WTC11 (cell line): Measurements from ENCODE around the gene ARHGAP10. TPM values are rescaled to one million over a fixed set of nuclear protein-coding genes. Genes with fewer than 3 reads are reported as not detected.

ENCODE experiments used
- ATAC-seq: fragments of 200-7000 bp; cut with Tn5 transposase; 2 replicates; pipeline ENCODE4 v1.10.0; 2021; ENCODE audit warnings: mild to moderate bottlenecking, moderate library complexity
- CTCF ChIA-PET: fragments of 300-600 bp; sonication (Branson Sonifier 250); formaldehyde crosslinking; loops from one replicate; lab custom pipeline; 2021; ENCODE audit warnings: antibody characterized with exemption; lab: Charles Lee
- POLR2A ChIA-PET: fragments of 350-600 bp; sonication (Branson Sonifier 250); formaldehyde crosslinking; loops from one replicate; lab custom pipeline; 2021; ENCODE audit warnings: antibody characterized with exemption; lab: Charles Lee
- DNase-seq: peaks from one replicate; pipeline ENCODE4 v3.0.0; 2021; ENCODE audit warnings: low spot score
- H3K27ac Mint-ChIP-seq: 2 replicates; pipeline ENCODE4 v1.8.0; 2021; ENCODE audit warnings: mixed read lengths
- H3K27me3 Mint-ChIP-seq: 2 replicates; pipeline ENCODE4 v1.8.0; 2021; ENCODE audit warnings: low read depth, mild to moderate bottlenecking, moderate library complexity, mixed read lengths
- H3K36me3 Mint-ChIP-seq: 2 replicates; pipeline ENCODE4 v1.8.0; 2021; ENCODE audit warnings: mixed read lengths
- H3K4me1 Mint-ChIP-seq: 2 replicates; pipeline ENCODE4 v1.8.0; 2022; ENCODE audit warnings: mixed read lengths
- H3K4me3 Mint-ChIP-seq: 2 replicates; pipeline ENCODE4 v1.8.0; 2021; ENCODE audit warnings: mild to moderate bottlenecking, moderate library complexity, mixed read lengths
- H3K9me3 Mint-ChIP-seq: 2 replicates; pipeline ENCODE4 v1.8.0; 2021; ENCODE audit warnings: mixed read lengths
- AFF4 ChIP-seq: sonication (generic); formaldehyde crosslinking; IDR thresholded peaks from 2 replicates; pipeline ENCODE4 v1.8.1; 2023; ENCODE audit warnings: mild to moderate bottlenecking, missing genetic modification reagents, borderline replicate concordance
- CBFB ChIP-seq: sonication (generic); formaldehyde crosslinking; IDR thresholded peaks from 2 replicates; pipeline ENCODE4 v1.8.1; 2022; ENCODE audit warnings: mild to moderate bottlenecking, low read depth, missing genetic modification reagents
- CREB1 ChIP-seq: sonication (generic); formaldehyde crosslinking; IDR thresholded peaks from 2 replicates; pipeline ENCODE4 v1.8.0; 2023; ENCODE audit warnings: mild to moderate bottlenecking, missing genetic modification reagents
- E2F4 ChIP-seq: sonication (generic); formaldehyde crosslinking; IDR thresholded peaks from 2 replicates; pipeline ENCODE4 v1.8.1; 2022; ENCODE audit warnings: low read depth, mild to moderate bottlenecking, moderate library complexity, missing genetic modification reagents, borderline replicate concordance
- E2F5 ChIP-seq: sonication (generic); formaldehyde crosslinking; IDR thresholded peaks from 2 replicates; pipeline ENCODE4 v1.8.1; 2022; ENCODE audit warnings: mild to moderate bottlenecking, moderate library complexity, missing genetic modification reagents
- FOXJ3 ChIP-seq: sonication (generic); formaldehyde crosslinking; IDR thresholded peaks from 2 replicates; pipeline ENCODE4 v1.9.0; 2021; ENCODE audit warnings: missing genetic modification reagents, mild to moderate bottlenecking, borderline replicate concordance
- FOXK1 ChIP-seq: sonication (generic); formaldehyde crosslinking; IDR thresholded peaks from 2 replicates; pipeline ENCODE4 v1.8.0; 2022; ENCODE audit warnings: mild to moderate bottlenecking, moderate library complexity, missing genetic modification reagents
- GTF2I ChIP-seq: fragments of 250-450 bp; sonication (Bioruptor Pico); conservative IDR thresholded peaks from 2 replicates; pipeline ENCODE4 v1.4.0; 2021; ENCODE audit warnings: mild to moderate bottlenecking
- IRF2 ChIP-seq: sonication (generic); formaldehyde crosslinking; IDR thresholded peaks from 2 replicates; pipeline ENCODE4 v1.8.0; 2022; ENCODE audit warnings: low read depth, missing genetic modification reagents, borderline replicate concordance
- JAZF1 ChIP-seq: fragments of 250-450 bp; sonication (Bioruptor Pico); IDR thresholded peaks from 2 replicates; pipeline ENCODE4 v1.9.0; 2021; ENCODE audit warnings: moderate library complexity, mild to moderate bottlenecking, inconsistent platforms
- JUN ChIP-seq: sonication (generic); formaldehyde crosslinking; IDR thresholded peaks from 2 replicates; pipeline ENCODE4 v1.8.0; 2023; ENCODE audit warnings: mild to moderate bottlenecking, missing genetic modification reagents
- NFYB ChIP-seq: sonication (generic); formaldehyde crosslinking; conservative IDR thresholded peaks from 2 replicates; pipeline ENCODE4 v1.8.0; 2022; ENCODE audit warnings: low read depth, missing genetic modification reagents
- PREB ChIP-seq: sonication (generic); formaldehyde crosslinking; IDR thresholded peaks from 2 replicates; pipeline ENCODE4 v1.8.1; 2022; ENCODE audit warnings: mild to moderate bottlenecking, missing genetic modification reagents, moderate library complexity, borderline replicate concordance
- RORB ChIP-seq: fragments of 250-450 bp; sonication (Bioruptor Pico); IDR thresholded peaks from 2 replicates; pipeline ENCODE4 v1.9.0; 2021; ENCODE audit warnings: mild to moderate bottlenecking
- SMAD4 ChIP-seq: sonication (generic); formaldehyde crosslinking; IDR thresholded peaks from 2 replicates; pipeline ENCODE4 v1.8.0; 2022; ENCODE audit warnings: mild to moderate bottlenecking, missing genetic modification reagents
- TCF7 ChIP-seq: sonication (generic); formaldehyde crosslinking; IDR thresholded peaks from 2 replicates; pipeline ENCODE4 v1.8.0; 2022; ENCODE audit warnings: mild to moderate bottlenecking, low read depth, missing genetic modification reagents, moderate library complexity
- TP53 ChIP-seq: sonication (generic); formaldehyde crosslinking; IDR thresholded peaks from 2 replicates; pipeline ENCODE4 v1.8.1; 2023; ENCODE audit warnings: mild to moderate bottlenecking, missing genetic modification reagents
- USF1 ChIP-seq: sonication (generic); formaldehyde crosslinking; IDR thresholded peaks from 2 replicates; pipeline ENCODE4 v1.8.0; 2022; ENCODE audit warnings: mild to moderate bottlenecking, missing genetic modification reagents
- ZNF263 ChIP-seq: sonication (generic); formaldehyde crosslinking; IDR thresholded peaks from 2 replicates; pipeline ENCODE4 v1.8.1; 2022; ENCODE audit warnings: low read depth, mild to moderate bottlenecking, moderate library complexity, missing genetic modification reagents
- ZNF423 ChIP-seq: fragments of 250-450 bp; sonication (Bioruptor Pico); IDR thresholded peaks from 2 replicates; pipeline ENCODE4 v2.1.2; 2022; ENCODE audit warnings: mild to moderate bottlenecking, moderate library complexity
- ZNF512 ChIP-seq: sonication (generic); formaldehyde crosslinking; IDR thresholded peaks from 2 replicates; pipeline ENCODE4 v1.8.1; 2022; ENCODE audit warnings: missing genetic modification reagents, borderline replicate concordance
- ZNF671 ChIP-seq: fragments of 250-450 bp; sonication (Bioruptor Pico); IDR thresholded peaks from 2 replicates; pipeline ENCODE4 v1.8.0; 2021; ENCODE audit warnings: mild to moderate bottlenecking
- total RNA-seq: library from RNA; stranded (reverse); gene quantifications from 3 replicates; pipeline ENCODE4 v1.2.3, GENCODE V29; 2021

ARHGAP10 gene
- total RNA-seq, 1 experiment from 2014 or later = 9.6 TPM

GRCh38 chr4:147814376-147814775 is 82.5 kb downstream of the ARHGAP10 start:
- Mint-ChIP-seq H3K4me3 (no peak overlapping the region), H3K27me3 (no peaks in the 10 kb centered on the region), H3K27ac (no peak overlapping the region), H3K4me1 (peaks cover 4% of the 10 kb centered on the region), H3K9me3 (no peaks in the 10 kb centered on the region), H3K36me3 (no peaks in the 10 kb centered on the region)
- CTCF ChIA-PET = no interaction called here
- DNase-seq (no peak), ATAC-seq (no peak)
- TF ChIP-seq TCF7 (CRISPR knock-in tag) = no peak
- no peak for TF ChIP-seq PREB (CRISPR knock-in tag)
- no peak for TF ChIP-seq CBFB (CRISPR knock-in tag)
- no peak for TF ChIP-seq FOXK1 (CRISPR knock-in tag)
- TF ChIP-seq ZNF263 = no peak
- no peak for TF ChIP-seq RORB (CRISPR knock-in tag)
- no peak for TF ChIP-seq E2F5
- no peak for TF ChIP-seq TP53 (CRISPR knock-in tag)
- TF ChIP-seq ZNF512 (CRISPR knock-in tag) = no peak
- TF ChIP-seq ZNF423 (CRISPR knock-in tag) = no peak
- TF ChIP-seq IRF2 (CRISPR knock-in tag) = no peak
- TF ChIP-seq SMAD4 (CRISPR knock-in tag) = no peak
- no peak for TF ChIP-seq E2F4
- POLR2A ChIA-PET = no interaction called here

GRCh38 chr4:147815741-147816140 is 83.9 kb downstream of the ARHGAP10 start:
- no peak for ATAC-seq
- TF ChIP-seq JUN (CRISPR knock-in tag) (no peak), ZNF671 (CRISPR knock-in tag) (no peak), JAZF1 (CRISPR knock-in tag) (no peak), FOXJ3 (no peak), TP53 (CRISPR knock-in tag) (no peak)
- ChIA-PET POLR2A (no interaction called here), CTCF (no interaction called here)
- peaks cover 4% of the 10 kb centered on the region for H3K4me1 Mint-ChIP-seq
- DNase-seq = no peak
- H3K4me3 Mint-ChIP-seq = no peak overlapping the region
- no peaks in the 10 kb centered on the region for H3K27me3 Mint-ChIP-seq
- H3K27ac Mint-ChIP-seq = no peak overlapping the region
- no peaks in the 10 kb centered on the region for H3K36me3 Mint-ChIP-seq
- no peaks in the 10 kb centered on the region for H3K9me3 Mint-ChIP-seq

- Mint-ChIP-seq H3K4me3 (no peak overlapping the region), H3K9me3 (no peaks in the 10 kb centered on the region), H3K4me1 (peaks cover 4% of the 10 kb centered on the region), H3K27me3 (no peaks in the 10 kb centered on the region), H3K27ac (no peak overlapping the region), H3K36me3 (no peaks in the 10 kb centered on the region)
- CTCF ChIA-PET = no interaction called here
- ATAC-seq (no peak), DNase-seq (no peak)
- POLR2A ChIA-PET = no interaction called here
- TF ChIP-seq USF1 (CRISPR knock-in tag) = no peak
- TF ChIP-seq NFYB (CRISPR knock-in tag) = no peak
- TF ChIP-seq RORB (CRISPR knock-in tag) = no peak
- TF ChIP-seq AFF4 (CRISPR knock-in tag) = no peak
- no peak for TF ChIP-seq FOXJ3
- no peak for TF ChIP-seq CREB1 (CRISPR knock-in tag)
- no peak for TF ChIP-seq GTF2I
These were observed 84.7 kb downstream of the ARHGAP10 start for GRCh38 chr4:147816382-147817254.
